Mesothelial cell of epicardium (in vitro differentiated cells): Measurements from ENCODE around the gene ZNF761. TPM values are rescaled to one million over a fixed set of nuclear protein-coding genes. Genes with fewer than 3 reads are reported as not detected.
A peak's percentile ranks its signal among the peaks of the same experiment; 100 is the strongest.
"Not testable (repeated sequence)": the region's sequence is repeated elsewhere in the genome, so short reads cannot be mapped to it uniquely, and the experiment has no call there.

Experiments used
- DNase-seq, 2 experiments: peaks; one replicate each; pipeline ENCODE4 v3.0.0; 2021; ENCODE audit warnings: low spot score in 2 of 2; ENCODE audit not compliant: unreplicated experiment in 2 of 2
- H3K27ac Mint-ChIP-seq: 2 replicates; pipeline ENCODE4 v1.8.0; 2021; ENCODE audit warnings: mixed read lengths
- H3K27me3 Mint-ChIP-seq: 2 replicates; pipeline ENCODE4 v1.8.0; 2021; ENCODE audit warnings: low read depth, mixed read lengths
- H3K36me3 Mint-ChIP-seq: 2 replicates; pipeline ENCODE4 v1.8.0; 2021; ENCODE audit warnings: mixed read lengths
- H3K4me1 Mint-ChIP-seq: 2 replicates; pipeline ENCODE4 v1.8.0; 2021; ENCODE audit warnings: mixed read lengths
- H3K4me3 Mint-ChIP-seq: 2 replicates; pipeline ENCODE4 v1.8.0; 2021; ENCODE audit warnings: mild to moderate bottlenecking, moderate library complexity, mixed read lengths
- H3K9me3 Mint-ChIP-seq: 2 replicates; pipeline ENCODE4 v1.8.0; 2021; ENCODE audit warnings: mixed read lengths
- total RNA-seq: library from RNA; stranded (reverse); gene quantifications from 3 replicates; pipeline ENCODE4 v1.2.1, GENCODE V29; 2021
- TF ChIP-seq, protein P1 (sequence below): fragments of 200-600 bp; sonication (generic); IDR thresholded peaks from one replicate; pipeline ENCODE4 v1.5.0; 2021; ENCODE audit warnings: antibody characterized with exemption; ENCODE audit not compliant: unreplicated experiment

The ZNF761 gene
- total RNA-seq, 1 donor from 2014 or later, result 16.2 TPM

DNA sequence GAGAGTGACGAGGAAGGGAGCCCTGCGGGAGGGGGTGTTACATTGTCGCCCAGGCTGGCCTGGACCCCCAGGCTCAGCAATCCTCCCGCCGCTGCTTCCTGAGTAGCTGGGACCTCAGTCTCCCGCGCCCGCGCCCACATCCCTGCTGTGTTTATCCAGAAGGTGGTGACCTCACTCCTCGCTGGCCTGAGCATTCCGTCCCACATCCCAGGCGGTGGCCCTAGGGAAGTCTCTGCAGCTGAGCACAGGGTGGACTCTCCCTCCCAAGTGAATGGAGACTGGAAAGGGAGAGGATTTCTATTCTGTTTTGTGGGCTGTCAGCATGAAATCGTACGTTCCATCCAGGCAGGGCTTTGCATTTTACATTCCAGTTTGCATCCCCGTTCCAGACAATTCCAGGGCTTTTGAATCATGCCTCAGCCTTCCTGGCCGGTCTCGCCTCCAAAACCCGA lies 37.2 kb upstream of the ZNF761 start:
- H3K4me3 Mint-ChIP-seq, result peak overlapping the region; percentile 96
- peaks cover 11% of the 10 kb centered on the region for H3K36me3 Mint-ChIP-seq
- no peak for DNase-seq
- H3K27me3 Mint-ChIP-seq, result no peaks in the 10 kb centered on the region
- TF ChIP-seq, protein P1, sequence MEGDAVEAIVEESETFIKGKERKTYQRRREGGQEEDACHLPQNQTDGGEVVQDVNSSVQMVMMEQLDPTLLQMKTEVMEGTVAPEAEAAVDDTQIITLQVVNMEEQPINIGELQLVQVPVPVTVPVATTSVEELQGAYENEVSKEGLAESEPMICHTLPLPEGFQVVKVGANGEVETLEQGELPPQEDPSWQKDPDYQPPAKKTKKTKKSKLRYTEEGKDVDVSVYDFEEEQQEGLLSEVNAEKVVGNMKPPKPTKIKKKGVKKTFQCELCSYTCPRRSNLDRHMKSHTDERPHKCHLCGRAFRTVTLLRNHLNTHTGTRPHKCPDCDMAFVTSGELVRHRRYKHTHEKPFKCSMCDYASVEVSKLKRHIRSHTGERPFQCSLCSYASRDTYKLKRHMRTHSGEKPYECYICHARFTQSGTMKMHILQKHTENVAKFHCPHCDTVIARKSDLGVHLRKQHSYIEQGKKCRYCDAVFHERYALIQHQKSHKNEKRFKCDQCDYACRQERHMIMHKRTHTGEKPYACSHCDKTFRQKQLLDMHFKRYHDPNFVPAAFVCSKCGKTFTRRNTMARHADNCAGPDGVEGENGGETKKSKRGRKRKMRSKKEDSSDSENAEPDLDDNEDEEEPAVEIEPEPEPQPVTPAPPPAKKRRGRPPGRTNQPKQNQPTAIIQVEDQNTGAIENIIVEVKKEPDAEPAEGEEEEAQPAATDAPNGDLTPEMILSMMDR, result no peak
- H3K4me1 Mint-ChIP-seq, result peaks cover 22% of the 10 kb centered on the region
- H3K27ac Mint-ChIP-seq, result peak overlapping the region; percentile 98
- H3K9me3 Mint-ChIP-seq, result peaks cover 9% of the 10 kb centered on the region

DNA sequence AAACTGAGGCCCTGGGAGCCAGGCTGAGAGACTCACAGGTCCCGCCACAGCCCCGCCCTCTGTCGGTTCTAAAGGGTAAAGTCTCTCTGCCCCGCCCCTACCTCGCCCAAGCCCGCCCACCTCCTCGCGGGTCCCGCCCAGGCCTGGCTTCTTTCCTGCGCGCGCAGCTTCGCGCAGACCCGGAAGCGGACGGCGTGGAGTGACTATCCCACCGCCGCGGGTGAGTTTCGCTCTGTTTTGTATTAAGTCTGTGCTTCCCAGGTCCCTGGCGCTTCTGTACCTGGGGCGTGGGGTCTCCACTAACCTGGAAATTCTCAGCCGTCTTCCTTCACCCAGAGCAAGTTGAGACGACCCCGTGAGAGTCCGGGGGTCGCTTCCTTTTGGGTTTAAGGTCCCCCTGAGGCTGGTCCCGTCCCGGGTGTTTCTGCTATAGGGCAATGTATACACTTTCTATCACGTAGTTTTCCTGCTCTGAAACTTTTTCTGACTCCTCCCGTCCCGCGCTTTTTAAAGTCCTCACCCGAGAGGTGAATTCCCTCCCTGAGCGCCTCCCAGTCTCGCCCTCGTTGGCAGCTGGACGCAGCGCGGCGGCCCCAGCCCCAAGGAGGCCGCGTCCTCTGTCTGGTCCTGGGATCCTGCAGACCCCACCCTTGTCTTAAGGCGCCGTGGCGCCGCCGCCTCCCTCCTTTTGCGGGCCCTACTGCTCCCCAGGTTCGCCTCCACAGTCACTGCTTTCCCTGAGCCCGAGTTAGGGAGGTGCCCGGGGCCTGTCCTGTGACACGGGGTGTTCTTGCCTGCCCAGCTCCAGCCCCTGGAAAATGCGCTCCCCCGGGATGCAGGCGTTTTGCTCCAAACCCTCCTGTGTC lies 36.6 kb upstream of the ZNF761 start, which contains the start of gene ZNF765:
Gene ZNF765, plus strand, starts transcription at position 176 of the 866 bp plus-strand sequence. CDS start 2,867 bp downstream, outside the sequence.
- peak within 1 kb of the TSS; percentile 96 for H3K4me3 Mint-ChIP-seq
- TF ChIP-seq, protein P1, result peak; percentile 62
- peaks cover 22% of the 10 kb centered on the region for H3K4me1 Mint-ChIP-seq
- no peaks in the 10 kb centered on the region for H3K27me3 Mint-ChIP-seq
- DNase-seq, result peak; percentile 93 to 99
- peaks cover 11% of the 10 kb centered on the region for H3K36me3 Mint-ChIP-seq
- H3K27ac Mint-ChIP-seq, result peak within 1 kb of the TSS; percentile 98
- peaks cover 5% of the 10 kb centered on the region for H3K9me3 Mint-ChIP-seq

DNA sequence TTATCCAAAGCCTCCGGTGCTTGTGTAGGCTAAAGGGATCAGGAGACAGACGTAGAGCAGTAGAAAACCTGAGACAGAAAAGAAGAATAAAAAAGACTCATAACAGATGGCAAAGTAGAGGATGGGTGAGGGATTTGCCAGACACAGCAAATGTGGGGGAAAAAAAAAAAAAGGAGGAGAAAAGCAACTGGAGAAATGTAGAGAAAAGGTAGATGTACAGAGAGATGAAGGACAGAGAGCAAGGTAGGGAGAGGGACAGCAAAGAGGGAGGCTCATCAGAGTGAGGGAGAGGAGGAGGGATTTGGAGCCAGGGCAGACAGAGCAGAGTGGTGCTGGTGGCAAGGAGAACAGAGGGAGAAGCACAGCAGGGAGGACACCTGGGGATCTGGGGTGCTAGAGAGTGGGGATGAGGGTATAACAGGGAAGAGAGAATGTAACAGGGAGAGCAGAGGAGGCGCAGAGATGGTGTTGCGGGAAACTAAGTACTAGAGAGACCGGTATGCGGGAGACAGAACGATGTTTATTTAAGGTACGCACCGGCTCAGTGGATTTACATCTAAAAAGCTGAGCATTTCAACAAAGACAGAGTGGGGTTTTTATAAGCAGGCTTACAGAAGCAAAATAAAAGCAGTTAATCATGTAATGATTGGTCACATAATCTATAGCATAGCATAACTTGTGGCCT lies 35.8 kb upstream of the ZNF761 start:
- DNase-seq, H3K27me3 Mint-ChIP-seq, H3K9me3 Mint-ChIP-seq: not testable (repeated sequence)
- H3K4me3 Mint-ChIP-seq, result peak overlapping the region; percentile 96
- H3K36me3 Mint-ChIP-seq, result peaks cover 17% of the 10 kb centered on the region
- H3K27ac Mint-ChIP-seq, result peak overlapping the region; percentile 98
- H3K4me1 Mint-ChIP-seq, result peaks cover 22% of the 10 kb centered on the region

DNA sequence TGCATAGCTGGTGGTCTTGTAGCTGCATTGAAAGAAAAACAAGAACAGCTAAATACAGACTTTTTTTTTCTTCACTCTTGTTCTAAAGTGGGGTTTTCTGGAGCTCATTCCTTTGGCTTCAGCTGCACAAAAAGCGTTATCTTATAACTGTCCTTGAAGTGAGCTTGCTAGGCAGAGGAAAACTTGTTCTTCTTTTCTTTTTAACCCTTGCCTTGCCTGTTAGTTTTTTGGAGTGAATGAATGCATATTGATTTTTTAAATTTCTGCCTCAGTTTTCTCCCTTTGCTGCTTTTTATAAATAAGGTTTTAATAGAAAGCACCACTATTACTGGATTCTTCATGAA lies 35.3 kb upstream of the ZNF761 start:
- no peak for DNase-seq
- Mint-ChIP-seq H3K4me1 (peaks cover 22% of the 10 kb centered on the region), H3K4me3 (peak overlapping the region; percentile 96), H3K9me3 (no peaks in the 10 kb centered on the region), H3K27me3 (no peaks in the 10 kb centered on the region), H3K27ac (no peak overlapping the region), H3K36me3 (peaks cover 20% of the 10 kb centered on the region)
- TF ChIP-seq, protein P1, result no peak

DNA sequence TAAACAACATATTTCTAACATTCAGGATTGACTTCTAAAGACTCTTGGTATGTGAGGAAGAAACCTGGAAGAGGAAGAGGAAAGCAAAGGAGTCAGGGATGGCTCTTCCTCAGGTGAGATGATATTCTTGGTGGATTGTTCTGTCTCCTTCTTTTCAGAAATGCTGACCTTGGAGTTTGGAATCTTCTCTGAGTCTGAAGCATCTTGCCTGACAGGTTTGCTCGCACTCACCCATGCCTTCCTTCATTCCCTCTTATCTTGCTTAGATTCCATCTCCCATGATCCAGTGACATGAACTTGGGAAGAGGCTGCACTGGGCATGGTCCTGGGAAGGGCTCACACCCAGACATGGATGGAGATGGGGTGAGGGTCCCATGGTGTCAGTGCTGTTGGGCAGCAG lies 33.9 kb upstream of the ZNF761 start:
- not testable (repeated sequence) for DNase-seq, H3K27me3 Mint-ChIP-seq, H3K9me3 Mint-ChIP-seq, H3K4me3 Mint-ChIP-seq, H3K27ac Mint-ChIP-seq
- Mint-ChIP-seq H3K36me3 (peaks cover 33% of the 10 kb centered on the region), H3K4me1 (peaks cover 22% of the 10 kb centered on the region)

DNA sequence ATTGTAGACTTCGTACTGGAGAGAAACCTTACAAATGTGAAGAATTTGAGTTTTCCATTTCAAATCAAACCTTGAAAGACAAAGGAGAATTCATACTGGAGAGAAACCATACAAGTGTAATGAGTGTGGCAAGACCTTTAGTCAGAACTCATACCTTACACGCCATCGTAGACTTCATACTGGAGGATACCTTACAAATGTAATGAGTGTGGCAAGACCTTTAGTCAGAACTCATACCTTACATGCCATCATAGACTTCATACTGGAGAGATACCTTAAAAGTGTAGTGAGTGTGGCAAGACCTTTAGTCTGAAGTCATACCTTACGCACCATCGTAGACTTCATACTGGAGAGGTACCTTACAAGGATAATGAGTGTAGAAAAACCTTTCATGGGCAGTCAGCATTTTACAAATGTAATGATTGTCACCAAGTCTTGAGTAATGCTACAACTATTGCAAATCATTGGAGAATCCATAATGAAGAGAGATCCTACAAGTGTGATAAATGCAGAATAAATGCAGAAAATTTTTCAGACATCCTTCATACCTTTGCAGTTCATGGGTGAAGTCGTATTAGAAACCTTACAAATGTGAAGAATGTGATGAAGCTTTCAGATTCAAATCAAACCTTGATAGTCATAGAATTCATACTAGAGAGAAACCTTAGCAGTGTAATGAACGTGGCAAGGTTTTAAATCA lies 22.1 kb upstream of the ZNF761 start:
- Mint-ChIP-seq H3K9me3 (peaks cover 65% of the 10 kb centered on the region), H3K4me3 (no peak overlapping the region), H3K27ac (no peak overlapping the region), H3K27me3 (no peaks in the 10 kb centered on the region), H3K36me3 (peaks cover 80% of the 10 kb centered on the region), H3K4me1 (no peaks in the 10 kb centered on the region)
- no peak for DNase-seq
- TF ChIP-seq, protein P1, result no peak

DNA sequence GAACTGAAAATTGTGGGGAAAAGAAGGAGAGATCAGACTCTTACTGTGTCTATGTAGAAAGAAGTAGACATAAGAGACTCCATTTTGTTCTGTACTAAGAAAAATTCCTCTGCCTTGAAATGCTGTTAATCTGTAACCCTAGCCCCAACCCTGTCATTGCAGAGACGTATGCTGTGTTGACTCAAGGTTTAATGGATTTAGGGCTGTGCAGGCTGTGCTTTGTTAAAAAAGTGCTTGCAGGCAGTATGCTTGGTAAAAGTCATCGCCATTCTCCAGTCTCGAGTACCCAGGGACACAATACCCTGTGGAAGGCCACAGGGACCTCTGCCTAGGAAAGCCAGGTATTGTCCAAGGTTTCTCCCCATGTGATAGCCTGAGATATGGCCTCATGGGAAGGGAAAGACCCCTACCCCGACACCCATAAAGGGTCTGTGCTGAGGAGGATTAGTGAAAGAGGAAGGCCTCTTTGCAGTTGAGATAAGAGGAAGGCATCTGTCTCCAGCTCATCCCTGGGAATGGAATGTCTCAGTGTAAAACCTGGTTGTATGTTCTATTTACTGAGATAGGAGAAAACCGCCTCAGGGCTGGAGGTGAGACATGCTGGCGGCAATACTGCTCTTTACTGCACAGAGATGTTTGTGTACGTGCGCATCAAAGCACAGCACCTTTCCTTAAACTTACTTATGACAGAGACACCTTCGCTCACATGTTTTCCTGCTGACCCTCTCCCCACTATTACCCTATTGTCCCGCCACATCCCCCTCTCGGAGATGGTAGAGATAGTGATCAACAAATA lies 11.1 kb upstream of the ZNF761 start:
- peaks cover 13% of the 10 kb centered on the region for H3K9me3 Mint-ChIP-seq
- H3K4me3 Mint-ChIP-seq, DNase-seq, H3K4me1 Mint-ChIP-seq, H3K36me3 Mint-ChIP-seq, H3K27me3 Mint-ChIP-seq: not testable (repeated sequence)
- H3K27ac Mint-ChIP-seq, result peak overlapping the region; percentile 84
